GM18858 (cell line): ENCODE results near the gene LDLRAD3.

Experiments
- ATAC-seq: cut with Tn5 transposase; IDR thresholded peaks from one replicate; pipeline ENCODE4 v1.9.1; 2021; ENCODE audit not compliant: unreplicated experiment

LDLRAD3 gene

DNA sequence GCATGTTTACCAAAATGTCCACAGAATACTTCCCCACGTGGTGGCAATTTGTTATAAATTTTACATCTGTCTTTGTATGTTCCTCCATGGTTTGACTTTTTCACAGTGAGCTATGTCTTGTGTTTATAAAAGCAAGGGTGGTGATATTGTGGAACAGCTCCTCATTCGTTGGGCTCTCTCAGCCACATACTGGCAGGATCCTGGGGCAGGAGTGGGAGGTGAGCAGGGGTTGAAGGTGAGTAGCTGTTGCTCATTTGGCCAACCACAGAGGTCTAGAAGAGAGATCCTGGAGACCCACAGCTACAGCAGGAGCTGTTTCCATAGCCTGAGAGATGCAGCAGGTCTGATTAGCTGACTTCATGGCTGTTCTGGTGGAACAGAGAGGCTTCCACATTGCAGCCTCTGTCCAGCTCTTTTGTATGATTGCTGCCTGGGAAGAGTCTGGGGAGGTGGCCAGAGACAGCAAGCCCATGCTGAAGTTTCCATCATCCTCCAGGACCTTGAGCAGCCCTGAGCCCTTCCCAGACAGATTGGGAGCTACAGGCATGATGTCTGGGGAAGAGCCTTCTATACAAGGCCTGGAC, 128.1 kb downstream of the LDLRAD3 start:
- no peak for ATAC-seq

DNA sequence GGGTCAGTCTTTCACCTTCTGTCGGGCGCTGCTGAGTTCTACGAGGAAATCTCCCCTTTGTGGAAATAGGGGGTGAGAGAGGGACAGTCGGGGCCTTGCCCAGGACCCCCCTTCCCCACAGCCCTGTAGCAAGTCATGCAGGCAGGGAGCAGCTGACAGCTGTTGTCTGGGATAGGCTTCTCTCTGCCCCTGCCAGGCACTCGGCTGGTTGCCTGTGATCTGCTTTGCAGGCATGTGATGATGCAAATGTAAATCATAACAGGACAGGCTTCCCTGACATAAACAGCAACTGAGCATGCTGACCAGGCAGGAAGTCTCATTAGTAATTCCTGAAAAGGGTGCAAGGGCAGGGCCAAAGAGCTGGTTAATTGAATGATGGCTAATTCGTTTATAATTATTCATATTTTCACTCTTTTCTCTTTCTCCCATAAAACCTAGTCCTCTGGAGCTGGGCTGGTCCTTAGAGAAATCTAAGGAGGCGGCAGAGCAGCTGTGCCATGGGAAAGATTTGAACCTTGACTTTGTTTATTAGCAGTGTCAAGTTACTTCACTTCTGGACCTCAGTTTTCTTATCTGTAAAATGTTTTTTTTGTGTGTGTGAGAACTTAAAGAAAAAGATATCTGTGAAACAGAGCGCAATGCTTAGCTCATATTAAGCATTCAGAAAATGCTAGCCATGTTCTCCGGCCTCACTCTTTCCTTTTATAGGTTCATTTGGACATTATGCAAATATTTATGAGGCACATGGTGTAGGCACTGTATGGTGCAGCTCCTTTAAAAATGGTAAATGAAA, 129.7 kb downstream of the LDLRAD3 start:
- ATAC-seq: no peak

DNA sequence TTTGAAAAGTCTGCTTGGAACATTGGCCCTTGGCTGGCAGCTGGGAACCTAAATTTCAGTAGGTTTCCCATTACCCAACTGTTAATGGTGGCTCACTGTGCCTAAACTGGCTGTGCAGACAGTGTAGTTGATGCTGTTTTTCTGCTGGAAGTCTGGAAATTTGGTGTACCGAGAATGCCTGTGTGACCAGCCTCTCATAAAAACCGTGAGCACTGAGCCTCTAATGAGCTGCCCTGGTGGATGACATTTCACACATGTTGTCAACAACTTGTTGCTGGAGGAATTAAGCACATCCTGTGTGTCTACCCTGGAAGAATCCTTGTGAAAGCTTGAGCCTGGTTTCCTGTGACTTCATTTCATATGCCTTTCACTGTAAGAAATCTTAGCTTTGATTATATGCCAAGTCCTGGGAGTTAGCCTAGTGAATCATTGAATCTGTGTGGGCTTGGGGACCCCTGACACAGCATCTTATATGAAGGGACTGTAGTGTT, 131.1 kb downstream of the LDLRAD3 start:
- no peak for ATAC-seq

DNA sequence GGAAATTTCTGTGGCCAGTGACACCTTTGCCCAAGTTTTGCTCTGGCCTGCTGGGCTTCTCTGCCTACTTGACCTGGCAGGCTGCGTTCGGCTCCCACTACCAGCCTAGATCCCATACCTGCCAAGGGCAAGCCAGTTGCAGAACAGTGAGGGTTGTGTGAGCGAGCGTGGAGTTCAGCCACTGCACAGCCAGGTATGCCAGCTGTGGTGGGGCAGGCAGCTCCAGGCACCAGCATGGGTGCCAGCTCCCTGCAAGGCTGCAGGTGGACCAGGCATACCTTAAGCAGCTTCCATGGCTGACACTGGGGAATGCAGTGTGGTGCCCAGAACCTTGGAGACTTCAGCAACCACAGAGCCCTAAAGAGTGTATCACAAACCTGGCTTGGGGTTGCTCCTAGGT, 133.5 kb downstream of the LDLRAD3 start:
- no peak for ATAC-seq

DNA sequence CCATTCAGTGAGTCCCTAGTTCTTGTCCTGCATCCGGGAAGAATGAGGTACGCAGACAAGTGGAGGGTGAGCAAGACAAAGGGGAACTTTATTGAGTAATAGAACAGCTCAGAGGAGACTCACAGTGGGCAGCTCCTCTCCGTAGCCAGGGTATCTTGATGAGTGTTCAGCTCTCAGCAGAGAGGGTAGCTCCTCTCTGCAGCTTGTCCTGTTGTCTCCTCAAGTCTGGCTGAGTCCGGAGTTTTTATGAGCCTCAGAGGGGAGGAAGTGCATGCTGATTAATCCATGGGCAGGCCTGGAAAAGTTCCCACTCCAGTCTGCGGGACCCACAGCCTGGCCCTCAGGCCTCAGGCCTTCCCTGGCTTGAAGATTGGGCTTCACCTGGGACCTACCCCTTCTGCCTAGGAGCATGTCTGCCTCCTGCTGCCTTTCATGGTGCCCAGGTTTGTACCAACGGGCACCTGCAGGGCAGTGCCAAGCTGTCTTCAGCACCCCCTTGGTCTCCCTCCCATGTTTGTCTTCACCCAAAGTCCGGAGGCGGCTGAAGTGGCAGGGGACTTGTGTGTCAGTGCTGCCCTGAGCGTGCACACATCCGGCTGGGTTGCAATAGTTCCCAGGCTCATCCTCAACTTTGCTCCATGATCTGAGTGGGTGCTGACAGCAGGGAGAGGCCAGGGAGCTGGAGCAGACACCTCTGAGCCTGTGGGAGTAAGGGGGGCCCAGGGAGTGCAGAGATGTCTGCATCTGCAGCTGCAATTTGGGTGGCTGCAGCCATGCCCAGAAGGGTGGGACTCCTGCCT, 134.2 kb downstream of the LDLRAD3 start:
- ATAC-seq: no peak

DNA sequence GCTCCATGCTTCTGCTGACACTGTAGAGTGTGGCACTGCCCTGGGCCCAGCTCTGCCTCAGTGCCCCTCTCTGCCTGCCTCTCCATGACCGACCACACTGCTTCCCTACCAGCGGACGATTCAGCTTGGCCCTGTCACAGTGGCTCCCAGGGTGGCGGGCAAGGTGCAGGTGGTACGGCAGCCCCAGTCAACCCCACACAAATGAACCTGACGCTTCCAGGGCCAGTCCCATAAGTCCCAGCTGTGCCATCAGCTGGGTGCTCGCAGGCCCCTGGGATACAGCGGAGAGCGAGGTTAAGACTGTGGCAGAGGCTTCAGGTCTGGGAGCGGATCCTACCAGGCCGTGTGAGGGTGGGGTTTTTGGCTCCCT, 134.8 kb downstream of the LDLRAD3 start:
- no peak for ATAC-seq

DNA sequence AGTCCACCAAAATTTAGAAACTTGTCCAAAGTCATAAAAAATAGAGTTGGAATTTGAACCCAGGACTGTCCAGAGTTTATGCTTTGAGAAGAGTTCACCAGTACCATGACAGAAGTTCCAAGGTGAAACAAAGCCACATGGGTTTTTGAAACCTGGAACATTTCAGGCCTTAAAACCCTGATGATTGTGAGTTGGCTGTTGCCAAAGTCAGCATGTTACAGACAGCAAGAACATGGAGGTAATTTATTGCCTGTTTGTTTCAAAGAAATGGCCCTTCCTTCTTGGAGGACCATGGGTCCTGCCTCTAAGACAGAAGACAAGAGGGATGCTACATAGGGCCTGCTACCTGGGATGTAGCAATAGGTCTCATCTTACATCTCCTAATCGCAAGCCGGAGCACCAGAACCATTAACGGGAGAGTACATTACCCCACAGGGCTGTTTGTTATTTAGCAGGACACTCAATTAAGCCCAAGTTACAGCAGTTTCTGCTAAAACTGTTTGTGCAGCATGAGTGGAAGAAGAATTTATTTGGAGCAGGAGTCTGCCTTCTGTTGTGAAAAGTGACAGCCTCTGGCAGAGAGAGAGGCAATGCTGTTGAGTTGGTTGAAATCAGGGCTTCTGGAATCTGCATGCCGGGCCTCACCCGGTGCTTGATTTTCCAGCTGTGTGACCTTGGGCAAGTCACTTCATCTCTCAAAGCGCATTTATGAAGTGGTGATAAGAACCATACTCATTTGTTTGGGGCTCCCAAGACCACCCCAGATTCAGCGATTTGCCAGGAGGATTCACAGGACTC, 136.2 kb downstream of the LDLRAD3 start:
- no peak for ATAC-seq

DNA sequence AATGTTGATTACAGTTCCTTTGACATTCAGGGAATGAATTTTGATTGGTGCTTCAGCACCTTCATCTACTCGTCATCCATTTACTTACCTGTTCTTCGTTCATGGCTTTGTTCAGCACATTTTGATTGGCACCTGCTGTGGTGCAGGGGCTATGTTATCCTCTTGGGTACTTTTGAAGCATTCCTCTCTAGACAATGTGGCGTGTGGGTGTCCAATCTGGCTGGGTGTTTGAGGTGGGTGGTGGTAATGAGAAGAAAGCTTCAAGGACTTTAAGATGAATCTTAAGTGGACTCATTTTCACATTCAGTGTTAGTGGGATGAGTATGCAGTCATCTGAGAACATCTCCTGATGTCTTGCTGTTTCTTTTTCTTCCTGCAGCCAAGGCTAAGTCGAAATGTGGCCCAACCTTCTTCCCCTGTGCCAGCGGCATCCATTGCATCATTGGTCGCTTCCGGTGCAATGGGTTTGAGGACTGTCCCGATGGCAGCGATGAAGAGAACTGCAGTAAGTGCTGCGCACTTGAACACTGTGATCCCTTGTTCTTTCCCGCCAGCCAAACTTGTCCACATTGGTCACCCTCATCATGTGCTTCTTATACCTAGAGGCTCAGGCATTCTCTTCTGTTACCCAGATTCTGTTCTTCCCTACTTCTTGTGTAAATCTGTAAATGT, 137.5 kb downstream of the LDLRAD3 start:
- ATAC-seq: no peak

DNA sequence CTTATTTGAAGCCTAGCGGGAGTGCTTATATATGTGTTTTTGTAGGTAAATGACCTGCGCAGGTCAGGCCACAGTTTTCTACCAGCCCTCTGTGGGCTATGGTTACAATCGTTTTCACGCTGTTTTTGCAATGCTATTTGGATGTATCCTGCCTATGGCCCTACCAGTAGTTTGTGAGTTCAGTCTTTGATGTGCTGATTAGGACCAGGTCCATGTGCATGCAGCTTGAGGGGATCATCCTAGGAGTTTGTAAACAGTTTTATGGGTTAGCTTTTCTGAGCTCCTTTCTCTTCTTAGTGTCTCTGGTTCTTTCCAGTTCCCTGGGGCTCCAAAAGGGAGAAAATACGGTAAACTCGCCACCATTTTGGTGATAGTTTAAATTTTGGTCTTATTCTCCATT, 142.5 kb downstream of the LDLRAD3 start:
- ATAC-seq: no peak

DNA sequence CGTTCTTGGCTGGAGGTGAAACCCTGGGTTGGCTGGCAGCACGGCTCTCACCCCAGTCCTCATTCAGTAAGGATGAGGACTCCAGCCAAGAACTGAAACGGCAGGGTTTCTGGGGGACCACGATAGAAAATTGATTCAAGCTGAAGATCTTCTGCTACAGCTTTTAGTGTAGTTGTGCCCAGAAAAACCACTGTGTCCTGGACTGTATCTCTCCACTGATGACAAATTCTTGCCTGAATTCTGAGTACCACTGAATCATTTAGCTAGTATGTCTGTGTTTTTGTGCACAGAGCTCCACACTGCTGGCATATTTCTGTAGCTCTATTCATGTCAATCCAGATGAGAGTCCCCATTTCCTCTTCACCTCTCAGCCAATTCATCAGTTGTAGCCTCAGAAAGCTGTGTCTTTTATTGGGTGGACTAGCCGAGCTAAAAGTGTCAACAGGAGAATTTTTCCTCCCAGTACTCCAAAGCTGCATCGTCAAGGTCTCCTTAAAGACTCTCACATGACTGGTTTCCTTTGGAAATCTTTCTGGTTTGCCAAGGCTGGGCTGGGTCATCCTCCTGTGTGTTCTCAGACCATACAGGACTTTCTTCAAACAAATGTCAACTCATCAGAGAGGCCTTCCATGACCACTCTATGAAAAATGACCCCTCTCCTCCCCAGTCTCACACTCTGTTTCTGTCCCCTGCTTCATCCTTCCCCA, 144.6 kb downstream of the LDLRAD3 start:
- no peak for ATAC-seq

DNA sequence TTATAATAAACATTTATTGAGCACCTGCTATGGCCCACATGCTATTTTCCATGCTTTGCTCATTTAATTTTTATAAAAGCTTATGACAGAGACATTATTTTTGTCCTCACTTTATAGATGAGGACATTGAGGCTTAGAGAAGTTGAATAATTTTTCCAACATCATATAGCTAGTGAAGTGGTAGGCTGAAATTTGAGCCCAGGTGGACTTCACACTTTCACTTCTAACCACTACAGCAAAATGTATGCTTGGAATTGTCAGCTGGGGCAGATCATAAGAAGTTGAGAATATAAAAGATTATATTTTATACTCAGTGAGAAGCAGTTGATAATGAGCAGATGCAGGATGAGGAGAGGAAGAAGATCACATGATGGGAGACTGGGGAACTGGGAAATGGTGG, 146.1 kb downstream of the LDLRAD3 start:
- ATAC-seq: no peak

DNA sequence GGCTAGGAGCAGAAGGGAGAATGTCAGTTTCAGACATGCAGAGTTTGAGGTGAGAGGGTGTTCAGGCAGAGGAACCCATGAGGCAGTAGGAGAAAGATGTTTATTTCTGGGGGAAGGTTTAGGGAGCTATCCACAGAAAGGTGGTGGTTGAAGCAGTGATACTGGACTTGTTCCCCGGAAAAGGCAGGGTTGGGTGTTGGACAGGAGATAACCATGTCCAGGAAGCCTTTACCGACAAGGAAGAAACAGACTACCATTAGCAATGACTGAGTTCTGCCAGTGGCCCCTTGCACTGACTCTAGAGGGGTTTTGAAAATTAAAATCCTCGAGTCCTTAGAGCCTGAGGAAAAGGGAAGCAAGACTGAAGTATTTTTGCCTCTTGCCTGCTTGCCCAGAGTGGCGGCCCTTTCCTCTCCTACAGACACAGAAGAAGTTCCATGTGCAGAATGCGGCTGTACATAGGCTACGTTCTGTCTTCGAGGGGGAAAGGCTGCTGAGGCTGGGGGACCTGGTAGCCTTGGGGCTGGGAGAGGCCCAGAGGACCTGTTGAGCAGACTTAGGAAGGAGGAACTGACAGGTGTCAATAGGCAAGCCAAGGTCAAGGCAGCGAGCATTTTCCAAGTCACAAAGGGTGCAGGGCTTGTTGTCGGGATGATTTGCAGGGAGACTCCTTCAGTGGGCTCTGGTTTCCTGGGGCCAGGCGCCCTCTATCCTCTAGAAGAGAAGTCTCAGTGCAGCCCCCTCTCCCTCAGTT, 146.7 kb downstream of the LDLRAD3 start:
- ATAC-seq: no peak

DNA sequence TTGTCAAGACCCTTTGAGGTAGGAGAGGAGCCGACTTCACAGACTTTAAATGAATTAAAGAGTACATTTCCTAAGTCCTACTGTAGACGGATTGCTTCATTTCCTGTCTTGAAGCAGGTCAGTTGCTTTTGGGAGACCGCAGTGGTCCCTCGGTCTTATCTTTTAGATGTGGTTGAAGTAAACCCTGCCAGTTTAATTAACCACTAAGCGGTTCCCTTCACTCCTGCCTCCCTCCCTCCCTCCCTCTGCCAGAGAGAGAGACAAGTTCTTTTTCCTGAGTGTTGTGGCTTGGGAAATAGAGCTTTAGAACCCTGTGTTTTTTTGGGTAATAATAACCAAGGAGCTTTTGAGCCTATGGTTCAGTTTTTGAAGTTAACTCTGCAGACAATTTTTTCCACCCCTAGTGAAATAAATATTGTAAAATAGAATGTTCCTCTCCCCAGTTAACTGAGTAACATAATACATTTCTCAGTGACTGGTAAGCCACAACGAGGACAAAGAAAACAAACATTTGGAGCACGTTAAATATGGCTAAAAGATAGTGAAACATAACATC, 147.5 kb downstream of the LDLRAD3 start:
- no peak for ATAC-seq

DNA sequence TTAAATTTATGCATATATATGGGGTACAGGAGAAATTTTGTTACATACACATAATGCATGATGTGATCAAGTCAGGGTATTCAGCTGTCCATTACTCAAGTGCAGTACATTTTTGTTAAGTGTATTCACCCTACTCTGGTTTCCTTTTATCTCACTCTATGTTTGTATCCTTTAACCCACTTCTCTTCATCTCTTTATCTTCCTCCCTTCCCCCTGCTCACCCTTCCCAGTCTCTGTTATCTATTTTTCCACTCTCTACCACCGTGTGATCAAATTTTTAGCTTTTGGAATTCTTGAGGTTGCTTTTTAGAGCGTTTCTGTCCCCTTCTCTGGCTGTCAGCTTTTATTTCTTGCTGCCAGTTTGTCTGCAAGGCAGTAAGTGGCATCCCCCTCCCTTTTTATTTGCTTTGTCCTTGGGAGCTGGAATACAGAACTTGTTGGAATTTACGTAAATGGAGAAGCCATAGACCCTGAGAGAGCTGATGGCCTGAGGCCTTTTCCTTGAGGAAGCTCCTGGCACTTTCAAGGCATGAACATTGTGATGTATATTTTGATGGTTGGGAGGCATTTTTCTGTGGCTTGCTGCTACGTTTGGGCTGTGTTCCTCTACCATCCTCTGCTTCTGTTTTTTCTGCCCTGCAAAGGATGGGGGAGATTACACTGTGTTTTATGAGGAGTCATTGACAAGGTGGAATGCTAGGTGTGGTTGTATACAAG, 148.6 kb downstream of the LDLRAD3 start:
- ATAC-seq: no peak

DNA sequence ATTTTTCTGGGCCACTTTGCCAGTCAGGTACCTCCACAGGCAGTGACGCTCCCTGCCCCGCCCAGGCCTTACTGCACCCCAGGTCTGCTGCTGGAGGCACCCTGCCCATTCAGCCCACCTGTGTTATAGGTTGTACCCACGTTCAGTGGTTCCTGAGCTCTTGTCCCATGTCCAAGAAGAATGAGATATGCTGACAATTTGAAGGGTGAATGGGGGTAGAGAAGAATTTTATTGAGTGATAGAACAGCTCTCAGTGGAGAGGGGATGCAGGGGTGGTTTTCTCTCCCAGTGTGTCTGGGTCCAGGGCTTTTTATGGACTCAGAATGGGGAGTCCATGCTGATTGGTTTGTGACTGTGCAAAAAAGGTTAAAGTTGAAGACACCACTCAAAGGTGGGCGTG, 149.7 kb downstream of the LDLRAD3 start:
- ATAC-seq: no peak

DNA sequence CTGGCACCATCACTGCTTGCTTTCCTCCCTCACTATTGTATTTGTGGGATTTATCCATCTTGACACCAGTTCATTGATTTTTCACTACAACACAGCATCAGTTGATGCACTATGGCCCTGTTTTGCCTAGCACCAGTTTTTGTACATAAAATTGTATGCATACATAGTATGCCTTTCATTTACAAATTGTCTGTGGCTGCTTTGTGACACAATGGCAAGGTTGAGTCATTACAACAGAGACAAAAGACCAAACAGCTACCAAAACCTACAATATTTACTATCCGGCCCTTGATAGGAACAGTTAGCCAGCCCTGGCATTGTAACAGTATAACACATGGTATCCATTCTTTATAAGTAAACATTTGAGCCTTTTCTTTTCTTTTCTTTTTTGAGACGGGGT, 150.3 kb downstream of the LDLRAD3 start:
- ATAC-seq: no peak

DNA sequence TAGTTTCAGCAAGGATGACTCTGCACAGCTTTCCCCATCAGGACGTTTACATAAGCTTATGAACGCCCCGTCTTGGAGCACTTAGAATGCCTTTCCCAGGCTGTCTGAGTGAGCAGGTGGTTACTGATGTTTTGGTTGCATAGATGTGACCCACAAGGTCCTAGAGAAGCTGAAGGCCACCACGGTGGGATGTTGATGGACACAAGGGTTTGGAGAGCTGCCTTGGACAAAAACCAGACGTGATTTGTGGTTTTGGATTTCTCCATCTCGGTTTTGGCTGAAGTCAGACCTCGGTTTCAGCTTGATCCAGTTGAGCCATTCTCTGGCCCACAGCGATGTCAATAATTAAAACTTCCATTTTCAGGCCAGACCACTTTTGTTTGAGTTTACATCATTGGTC, 151.9 kb downstream of the LDLRAD3 start:
- ATAC-seq: no peak

DNA sequence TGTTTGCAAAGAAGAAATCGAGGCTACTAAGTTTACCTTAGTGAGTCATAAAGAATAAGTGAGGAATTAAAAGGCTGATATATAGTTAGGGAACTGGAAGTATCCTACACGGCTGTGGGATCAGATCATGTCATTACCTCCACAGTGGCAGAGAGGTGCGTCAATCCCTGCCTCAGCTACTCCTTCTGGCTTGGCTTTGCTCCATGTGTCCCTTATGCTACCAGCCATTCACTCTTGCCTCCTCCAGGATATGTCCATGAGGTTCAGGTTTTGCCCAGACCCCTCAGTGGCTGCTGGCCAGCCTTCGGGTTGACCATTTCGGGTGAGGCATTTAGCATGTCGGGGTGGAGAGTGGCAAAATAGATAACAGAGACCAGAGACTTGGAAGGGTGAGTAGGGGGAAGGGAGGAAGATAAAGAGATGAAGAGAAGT, 153.4 kb downstream of the LDLRAD3 start:
- no peak for ATAC-seq
